ENCODE data around the gene SGMS2. TPM values are rescaled to one million over a fixed set of nuclear protein-coding genes. Genes with fewer than 3 reads are reported as not detected.

Gene SGMS2
- total and polyA plus RNA-seq, 2 donors (not counting 1 experiment from before 2014, with no cell fraction given): 0.12 TPM; not detected in 1

- no peak for ATAC-seq (ENCODE audit: low read depth)
- DNase-seq: no peak
- H3K27ac Mint-ChIP-seq: no peak overlapping the region
- no peak overlapping the region for H3K4me2 ChIP-seq (replicated peaks; ENCODE audit: low read depth, low read length, poor library complexity, severe bottlenecking)
- H3K4me1 ChIP-seq (ENCODE audit: control insufficient read depth in 2 of 2, insufficient read depth in 2 of 2, low read length in 2 of 2): no peaks in the 10 kb centered on the region
- ChIA-PET POLR2A (no interaction called here), CTCF (interaction anchor here (1.3 kb wide), 1 partner anchor 12 kb away, joined by 3 read pairs; no protein-coding TSS in a partner anchor)
- H3K4me3 ChIP-seq (ENCODE audit: control extremely low read depth in 1 of 5, extremely low read depth in 1 of 5, insufficient read depth in 1 of 5, low read depth in 2 of 5, low read length in 4 of 5): no peak overlapping the region
- H2AFZ ChIP-seq (ENCODE audit: insufficient read depth, low read depth, low read length, poor library complexity, severe bottlenecking): no peak overlapping the region
- H3K4me3 Mint-ChIP-seq: no peak overlapping the region
- no peaks in the 10 kb centered on the region for H3K79me2 ChIP-seq (ENCODE audit: control insufficient read depth, insufficient read depth, low read length)
- H3K9me3 ChIP-seq (ENCODE audit: control extremely low read depth in 1 of 3, control insufficient read depth in 2 of 3, insufficient read depth in 1 of 3, low read length in 2 of 3): no peaks in the 10 kb centered on the region
- intact Hi-C loops (cut with micrococcal nuclease): no loop called here
- no peaks in the 10 kb centered on the region for H3K9me3 Mint-ChIP-seq (ENCODE audit: insufficient read depth)
- TF ChIP-seq EZH2 (IDR thresholded peaks at IDR 0.05; ENCODE audit: borderline replicate concordance, insufficient read depth, low read depth, low read length, poor library complexity, severe bottlenecking): no peak
- TF ChIP-seq, protein P1, sequence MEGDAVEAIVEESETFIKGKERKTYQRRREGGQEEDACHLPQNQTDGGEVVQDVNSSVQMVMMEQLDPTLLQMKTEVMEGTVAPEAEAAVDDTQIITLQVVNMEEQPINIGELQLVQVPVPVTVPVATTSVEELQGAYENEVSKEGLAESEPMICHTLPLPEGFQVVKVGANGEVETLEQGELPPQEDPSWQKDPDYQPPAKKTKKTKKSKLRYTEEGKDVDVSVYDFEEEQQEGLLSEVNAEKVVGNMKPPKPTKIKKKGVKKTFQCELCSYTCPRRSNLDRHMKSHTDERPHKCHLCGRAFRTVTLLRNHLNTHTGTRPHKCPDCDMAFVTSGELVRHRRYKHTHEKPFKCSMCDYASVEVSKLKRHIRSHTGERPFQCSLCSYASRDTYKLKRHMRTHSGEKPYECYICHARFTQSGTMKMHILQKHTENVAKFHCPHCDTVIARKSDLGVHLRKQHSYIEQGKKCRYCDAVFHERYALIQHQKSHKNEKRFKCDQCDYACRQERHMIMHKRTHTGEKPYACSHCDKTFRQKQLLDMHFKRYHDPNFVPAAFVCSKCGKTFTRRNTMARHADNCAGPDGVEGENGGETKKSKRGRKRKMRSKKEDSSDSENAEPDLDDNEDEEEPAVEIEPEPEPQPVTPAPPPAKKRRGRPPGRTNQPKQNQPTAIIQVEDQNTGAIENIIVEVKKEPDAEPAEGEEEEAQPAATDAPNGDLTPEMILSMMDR (IDR thresholded peaks at IDR 0.05): no peak
- no peak overlapping the region for H3K9ac ChIP-seq (ENCODE audit: low read length)
- no peaks in the 10 kb centered on the region for H4K20me1 ChIP-seq (ENCODE audit: control insufficient read depth, insufficient read depth, low read length, poor library complexity, severe bottlenecking)
- H3K36me3 ChIP-seq (replicated peaks in 1 of 2; ENCODE audit: control extremely low read depth in 1 of 2, control insufficient read depth in 1 of 2, extremely low read depth in 1 of 2, insufficient read depth in 2 of 2, low read length in 1 of 2): no peaks in the 10 kb centered on the region
- no peak overlapping the region for H3K27ac ChIP-seq (ENCODE audit: low read length in 2 of 2)
- 100% methylated on average over 1 of the region's 9 CpGs for WGBS (ENCODE audit: insufficient coverage)
- peaks cover 0 to 2% (median 0%) of the 10 kb centered on the region in 4 experiments for H3K27me3 ChIP-seq (replicated peaks in 1 of 4; ENCODE audit: control extremely low read depth in 1 of 4, control insufficient read depth in 3 of 4, insufficient read depth in 4 of 4, low read length in 3 of 4)
- H3K27me3 Mint-ChIP-seq: peaks cover 21% of the 10 kb centered on the region
- H3K4me1 Mint-ChIP-seq: no peaks in the 10 kb centered on the region
These were observed 29.0 kb downstream of the SGMS2 start for GRCh38 chr4:107853444-107854355.

Measured in B cell (primary cell).